Lower leg skin (tissue), 4 donors: ENCODE data around the gene KCNK13. TPM values are rescaled to one million over a fixed set of nuclear protein-coding genes. Genes with fewer than 3 reads are reported as not detected.
A peak's percentile ranks its signal among the peaks of the same experiment; 100 is the strongest.
"Not testable (repeated sequence)": the region's sequence is repeated elsewhere in the genome, so short reads cannot be mapped to it uniquely, and the experiment has no call there.

Experiments
- DNase-seq, 2 donors: peaks; one replicate each; pipeline ENCODE4 v3.0.0-alpha.2; 2019; ENCODE audit warnings: low spot score in 2 of 2
- H3K4me3 ChIP-seq: fragments of 200-600 bp; sonication (generic); 2 replicates; pipeline ENCODE4 v1.5.1; 2017; ENCODE audit warnings: mild to moderate bottlenecking, low read depth; ENCODE audit not compliant: poor library complexity, severe bottlenecking
- CTCF ChIP-seq, 3 donors: fragments of 450-650 bp; IDR thresholded peaks; one replicate each; pipeline ENCODE4 v1.5.1; 2016; ENCODE audit warnings: antibody characterized with exemption in 3 of 3, mild to moderate bottlenecking in 3 of 3, moderate library complexity in 2 of 3
- POLR2A ChIP-seq, 2 donors: fragments of 450-650 bp; IDR thresholded peaks; one replicate each; pipeline ENCODE4 v1.6.1; 2016 to 2017; ENCODE audit warnings: antibody characterized with exemption in 2 of 2, mild to moderate bottlenecking in 1 of 2, moderate library complexity in 1 of 2
- WGBS, 2 donors: methylation state at CpG; one replicate each; pipeline ENCODE4 v1.1.5; 2018; 5-methylcytosine and 5-hydroxymethylcytosine counted together
- intact Hi-C: fragments of 100-400 bp; cut with DNase I; formaldehyde crosslinking; loops from one replicate; pipeline ENCODE4 v1.15.0; 2023; ENCODE audit warnings: low total_unique reads
- total RNA-seq, 4 donors: library from RNA; depleted of rRNA; stranded (reverse); fragments of >200 nt; gene quantifications; one replicate each; pipeline ENCODE4 v1.1.0, GENCODE V29; 2016

KCNK13 gene
- total RNA-seq = under 1 TPM in 3 of 4 donors, not detected in 1; 0.12 to 0.46 (median 0.16) TPM

- no peak for TF ChIP-seq CTCF (IDR thresholded peaks at IDR 0.05)
- no peak for TF ChIP-seq POLR2A (IDR thresholded peaks at IDR 0.05)
- WGBS, 2 donors = 1% methylated on average over 21 to 23 of the region's 52 CpGs
- peak in 1 of 2 donors; percentile 80 for DNase-seq
- intact Hi-C loops = no loop called here
- peak within 1 kb of the TSS; percentile 1 for H3K4me3 ChIP-seq
Measured at GRCh38 chr14:90061685-90062126, at the start of gene KCNK13. Gene KCNK13, plus strand, starts transcription at chr14:90061994. Its CDS starts 212 bp downstream, at chr14:90062206.

DNA sequence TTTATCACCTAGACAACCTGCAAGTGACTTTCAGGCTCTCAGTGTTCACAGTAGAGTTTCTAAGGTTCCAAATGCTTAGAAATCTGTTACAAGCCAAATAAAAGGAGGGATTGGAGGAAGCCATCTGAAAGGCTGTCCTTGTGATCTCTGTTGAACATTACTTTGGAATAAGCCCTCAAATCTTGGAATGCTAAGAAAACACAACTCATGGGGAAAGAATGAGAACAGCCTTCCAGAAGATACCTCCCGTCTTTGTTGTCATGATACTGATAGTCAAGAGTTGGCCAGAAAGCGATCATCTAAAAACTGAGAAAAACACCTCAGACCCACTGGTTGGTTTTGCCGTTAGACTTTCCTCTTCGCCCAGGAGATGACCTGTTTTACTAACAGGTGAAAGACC lies 44.4 kb upstream of the KCNK13 start:
- no peak for TF ChIP-seq CTCF (IDR thresholded peaks at IDR 0.05)
- TF ChIP-seq POLR2A (IDR thresholded peaks at IDR 0.05) = no peak
- WGBS, 2 donors = 66 to 74% methylated on average over 4 of the region's 4 CpGs
- no peak for DNase-seq
- intact Hi-C loops = no loop called here
- no peak overlapping the region for H3K4me3 ChIP-seq

DNA sequence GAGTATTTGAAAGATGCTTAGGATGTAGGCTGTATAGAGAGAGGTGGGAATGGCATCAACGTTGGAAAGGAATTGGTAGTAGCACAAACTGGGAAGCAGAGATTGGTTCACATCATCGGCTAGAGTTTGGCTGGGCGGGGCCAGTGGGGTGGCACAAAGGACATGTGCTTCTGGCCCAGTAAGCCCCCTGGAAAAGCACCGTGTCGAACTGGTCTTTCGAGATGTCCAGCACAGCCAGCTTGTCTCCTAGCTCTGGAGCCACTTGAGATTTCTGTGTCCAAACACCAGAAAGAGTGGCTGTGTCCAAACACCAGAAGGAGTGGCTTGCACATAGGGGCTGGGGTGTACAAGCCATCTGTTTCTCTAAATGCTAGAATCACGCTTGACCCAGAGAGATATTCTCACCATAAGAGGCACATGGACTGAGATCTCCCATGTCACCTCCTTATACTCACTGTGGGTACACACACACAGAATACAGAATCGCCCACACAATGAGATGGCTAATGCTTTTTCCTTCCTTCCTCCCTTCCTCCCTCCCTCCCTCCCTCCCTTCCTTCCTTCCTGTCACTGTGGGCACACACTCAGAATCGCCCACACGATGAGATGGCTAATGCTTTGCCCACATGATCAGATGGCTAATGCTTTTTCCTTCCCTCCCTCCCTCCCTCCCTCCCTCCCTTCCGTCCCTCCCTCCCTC lies 41.8 kb upstream of the KCNK13 start:
- 82 to 92% methylated on average over 10 to 11 of the region's 11 CpGs for WGBS, 2 donors
- no peak overlapping the region for H3K4me3 ChIP-seq
- intact Hi-C loops = no loop called here
- no peak for TF ChIP-seq CTCF (IDR thresholded peaks at IDR 0.05)
- TF ChIP-seq POLR2A (IDR thresholded peaks at IDR 0.05) = no peak
- no peak for DNase-seq

GRCh38 chr14:90023176-90023896 lies 38.5 kb upstream of the KCNK13 start:
- no peak for DNase-seq
- intact Hi-C loops = no loop called here
- WGBS, 2 donors = 75 to 82% methylated on average over 7 of the region's 7 CpGs
- no peak overlapping the region for H3K4me3 ChIP-seq
- no peak for TF ChIP-seq CTCF (IDR thresholded peaks at IDR 0.05)
- TF ChIP-seq POLR2A (IDR thresholded peaks at IDR 0.05) = no peak

DNA sequence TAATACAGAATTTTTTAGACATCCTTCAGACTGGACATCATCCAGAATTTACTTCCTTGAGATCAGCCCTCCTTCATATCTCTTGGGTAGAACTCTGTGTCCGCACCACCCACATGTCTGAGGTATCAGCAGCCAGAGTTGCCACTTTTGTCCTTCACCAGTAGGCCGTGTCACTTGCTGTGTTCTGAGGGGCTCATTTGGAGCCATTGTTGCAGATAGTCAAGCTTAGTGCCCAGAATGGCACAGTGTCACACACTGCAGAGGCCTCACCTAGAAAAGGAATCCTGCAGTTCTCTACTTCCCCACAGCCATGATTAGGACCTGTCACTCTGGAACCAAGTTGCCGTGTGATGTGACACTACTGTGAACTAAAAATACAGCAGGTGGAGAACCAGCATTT lies 36.9 kb upstream of the KCNK13 start:
- 93 to 97% methylated on average over 3 of the region's 3 CpGs for WGBS, 2 donors
- H3K4me3 ChIP-seq = no peak overlapping the region
- intact Hi-C loops = no loop called here
- DNase-seq = no peak
- TF ChIP-seq CTCF (IDR thresholded peaks at IDR 0.05) = no peak
- no peak for TF ChIP-seq POLR2A (IDR thresholded peaks at IDR 0.05)

DNA sequence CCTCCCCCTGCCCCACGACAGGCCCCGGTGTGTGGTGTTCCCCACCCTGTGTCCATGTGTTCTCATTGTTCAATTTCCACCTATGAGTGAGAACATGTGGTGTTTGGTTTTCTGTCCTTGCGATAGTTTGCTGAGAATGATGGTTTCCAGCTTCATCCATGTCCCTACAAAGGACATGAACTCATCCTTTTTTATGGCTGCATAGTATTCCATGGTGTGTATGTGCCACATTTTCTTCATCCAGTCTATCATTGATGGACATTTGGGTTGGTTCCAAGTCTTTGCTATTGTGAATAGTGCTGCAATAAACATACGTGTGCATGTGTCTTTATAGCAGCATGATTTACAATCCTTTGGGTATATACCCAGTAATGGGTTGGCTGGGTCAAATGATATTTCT lies 35.2 kb upstream of the KCNK13 start:
- whole genome bisulfite sequencing, 2 donors = 97 to 99% methylated on average over 4 of the region's 4 CpGs
- intact Hi-C loops, H3K4me3 ChIP-seq, DNase-seq: not testable (repeated sequence)
